Stomach smooth muscle (tissue), 2 donors: ENCODE data around the gene CDCP2.

ENCODE experiments used
- H3K27ac ChIP-seq: one replicate; pipeline ENCODE4 v1.7.0; 2013; ENCODE audit warnings: mild to moderate bottlenecking, low read length, inconsistent platforms
- H3K27me3 ChIP-seq, 2 donors: one replicate each; pipeline ENCODE4 v1.7.0; 2013; ENCODE audit warnings: low read length in 2 of 2; ENCODE audit not compliant: insufficient read depth in 2 of 2, control insufficient read depth in 1 of 2
- H3K36me3 ChIP-seq, 2 donors: one replicate each; pipeline ENCODE4 v1.7.0; 2013; ENCODE audit warnings: low read length in 2 of 2; ENCODE audit not compliant: control insufficient read depth in 2 of 2, insufficient read depth in 2 of 2
- H3K4me1 ChIP-seq: one replicate; pipeline ENCODE4 v1.7.0; 2013; ENCODE audit warnings: low read length; ENCODE audit not compliant: control insufficient read depth, insufficient read depth
- H3K4me3 ChIP-seq, 2 donors: one replicate each; pipeline ENCODE4 v1.7.0; 2013; ENCODE audit warnings: low read length in 2 of 2
- H3K9ac ChIP-seq, 2 donors: one replicate each; pipeline ENCODE4 v1.7.0; 2013; ENCODE audit warnings: low read length in 2 of 2, mild to moderate bottlenecking in 1 of 2
- H3K9me3 ChIP-seq, 2 donors: one replicate each; pipeline ENCODE4 v1.7.0; 2013; ENCODE audit warnings: low read length in 2 of 2; ENCODE audit not compliant: control insufficient read depth in 2 of 2
- donor health status: healthy.
- donor health status: Pancreatic carcinoma.

Gene CDCP2

DNA sequence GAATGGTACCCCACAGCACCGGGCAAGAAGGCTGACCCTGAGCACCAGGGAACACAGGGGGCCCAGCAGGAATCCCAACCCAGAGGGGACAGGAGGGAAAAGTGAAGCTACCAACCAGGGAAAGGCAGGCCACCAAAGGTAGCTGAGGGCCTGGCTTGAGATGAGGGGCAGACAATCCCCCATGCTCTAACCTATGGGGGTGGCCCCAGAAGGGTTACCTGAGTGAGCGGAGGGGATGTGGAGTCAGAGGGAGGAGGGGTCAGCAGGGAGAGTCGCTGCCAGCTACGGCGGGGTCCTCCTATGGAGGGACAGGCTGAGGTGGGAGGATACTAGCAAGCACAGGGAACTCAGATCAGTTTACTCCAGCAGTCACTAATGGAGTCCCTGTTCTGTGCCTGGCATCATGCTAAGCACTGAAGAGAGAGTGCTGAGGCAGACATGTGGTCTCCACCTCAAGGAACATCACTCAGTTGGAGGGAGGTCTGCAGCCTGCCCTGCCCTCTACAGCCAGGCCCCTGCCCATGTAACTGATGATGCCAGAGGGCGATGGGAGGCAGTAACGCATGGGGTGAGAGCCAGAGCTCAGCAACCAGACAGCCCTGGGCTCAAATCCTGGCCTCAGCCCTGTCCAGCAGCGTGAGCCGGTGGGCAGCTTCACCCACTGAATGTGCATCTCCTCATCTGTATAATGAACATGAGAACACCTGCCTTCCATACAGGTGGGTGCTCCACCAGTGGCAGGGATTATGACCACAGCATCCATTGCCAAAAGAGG is 25.7 kb upstream of the CDCP2 start:
- no peaks in the 10 kb centered on the region for H3K27me3 ChIP-seq
- H3K36me3 ChIP-seq = peaks cover 0 to 19% of the 10 kb centered on the region in 2 donors
- no peak overlapping the region for H3K27ac ChIP-seq
- no peak overlapping the region for H3K4me3 ChIP-seq
- H3K9me3 ChIP-seq = no peaks in the 10 kb centered on the region
- H3K9ac ChIP-seq = no peak overlapping the region
- H3K4me1 ChIP-seq = peaks cover 2% of the 10 kb centered on the region

DNA sequence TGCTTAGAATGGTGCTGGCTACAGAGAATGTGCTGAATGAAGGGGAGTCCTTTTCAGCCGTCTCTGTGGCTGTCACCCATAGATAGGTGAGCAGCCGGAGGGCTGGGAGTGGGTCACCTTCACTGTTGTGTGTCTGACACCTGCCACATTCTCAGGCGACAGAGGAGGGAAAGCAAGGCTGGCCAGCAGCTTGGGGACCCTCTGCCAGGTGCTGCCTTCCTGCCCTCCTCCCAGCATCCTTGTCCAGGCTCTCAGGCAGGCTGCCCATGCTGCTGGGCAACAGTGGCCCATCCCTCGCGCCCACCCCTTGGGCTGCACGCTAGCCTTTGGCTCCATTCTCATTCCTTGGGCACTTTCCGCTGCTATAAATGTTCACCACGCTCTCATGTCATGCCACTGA is 24.9 kb upstream of the CDCP2 start:
- H3K9ac ChIP-seq = no peak overlapping the region
- no peak overlapping the region for H3K4me3 ChIP-seq
- no peaks in the 10 kb centered on the region for H3K27me3 ChIP-seq
- no peak overlapping the region for H3K27ac ChIP-seq
- no peaks in the 10 kb centered on the region for H3K9me3 ChIP-seq
- H3K36me3 ChIP-seq = peaks cover 0 to 19% of the 10 kb centered on the region in 2 donors
- H3K4me1 ChIP-seq = peaks cover 5% of the 10 kb centered on the region

DNA sequence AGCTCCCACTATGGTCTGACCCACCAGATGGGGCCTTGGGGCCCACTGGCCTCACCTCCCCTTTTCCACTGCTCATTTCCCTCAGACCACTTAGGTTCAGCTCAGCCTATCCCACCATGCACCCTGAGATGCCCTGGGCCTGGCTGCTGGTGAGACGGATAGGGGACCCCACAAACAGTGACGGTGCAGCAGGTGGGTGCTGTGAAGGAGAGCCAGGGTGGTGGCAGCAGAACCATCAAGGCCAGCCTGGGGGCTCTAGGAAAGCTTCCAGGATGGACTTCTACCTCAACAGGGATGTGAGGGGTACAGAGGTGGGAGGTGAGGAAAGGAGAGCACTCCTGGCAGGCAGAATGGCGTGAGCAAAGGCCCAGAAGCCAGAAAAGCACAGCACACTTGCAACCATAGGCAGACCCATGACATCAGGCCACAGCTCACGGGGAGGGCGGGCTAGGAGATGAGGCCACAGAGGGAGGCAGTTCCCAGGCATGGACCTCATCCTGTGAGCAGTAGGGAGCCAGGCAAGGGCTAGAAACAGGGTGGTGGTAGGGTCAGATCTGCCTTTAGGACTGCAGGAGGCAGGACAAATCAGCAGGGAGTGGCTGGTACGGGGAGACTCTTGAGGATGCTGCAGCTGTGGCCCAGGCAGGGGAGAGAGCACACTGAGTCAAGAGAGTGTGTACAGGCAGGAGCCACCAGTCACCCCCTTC is 24.0 kb upstream of the CDCP2 start:
- H3K36me3 ChIP-seq = peaks cover 0 to 16% of the 10 kb centered on the region in 2 donors
- no peaks in the 10 kb centered on the region for H3K27me3 ChIP-seq
- no peaks in the 10 kb centered on the region for H3K9me3 ChIP-seq
- H3K27ac ChIP-seq = no peak overlapping the region
- H3K4me3 ChIP-seq = no peak overlapping the region
- H3K9ac ChIP-seq = no peak overlapping the region
- H3K4me1 ChIP-seq = peaks cover 5% of the 10 kb centered on the region

DNA sequence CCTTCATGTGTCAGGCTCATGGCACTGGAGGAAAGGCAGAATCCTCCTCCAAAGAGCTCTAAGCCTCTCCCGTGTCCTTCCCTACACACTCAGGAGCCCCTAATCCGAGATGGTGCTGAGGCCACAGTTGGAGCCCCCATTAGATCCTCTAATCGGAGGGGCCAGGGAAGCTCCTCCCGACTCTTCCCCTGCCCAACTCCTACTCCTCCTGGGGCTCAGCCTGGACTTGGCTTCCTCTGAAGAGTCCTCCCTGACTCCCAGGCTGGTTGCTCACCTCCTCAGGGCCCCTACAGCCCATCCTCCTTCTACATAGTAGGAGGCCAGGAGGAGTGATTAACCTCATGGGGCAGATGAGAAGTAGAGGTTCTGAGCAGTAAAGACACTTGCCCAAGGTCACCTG is 21.3 kb upstream of the CDCP2 start:
- peaks cover 3% of the 10 kb centered on the region for H3K4me1 ChIP-seq
- H3K9ac ChIP-seq = no peak overlapping the region
- H3K4me3 ChIP-seq = no peak overlapping the region
- H3K36me3 ChIP-seq = peaks cover 0 to 10% of the 10 kb centered on the region in 2 donors
- H3K27ac ChIP-seq = no peak overlapping the region
- H3K9me3 ChIP-seq = no peaks in the 10 kb centered on the region
- H3K27me3 ChIP-seq = no peaks in the 10 kb centered on the region

DNA sequence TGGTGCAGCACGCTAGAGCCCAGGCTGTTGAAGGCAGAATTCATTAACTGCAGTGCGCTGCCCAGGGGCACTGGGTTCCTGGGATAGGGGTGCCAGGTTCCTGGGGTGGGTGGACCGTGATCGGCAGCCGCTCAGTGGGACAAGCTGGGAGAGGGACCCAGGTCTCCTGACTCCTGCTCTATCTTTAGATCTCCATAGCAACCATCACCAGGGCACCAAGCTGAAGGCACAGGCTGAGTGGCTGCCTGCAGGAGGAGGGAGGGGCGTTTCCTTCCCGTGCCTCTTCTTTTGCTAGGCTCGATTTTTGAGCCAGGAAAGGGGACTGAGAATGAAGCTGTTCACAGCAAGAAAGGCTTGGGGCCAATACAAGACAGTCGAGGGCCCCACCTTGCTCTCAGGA is 20.9 kb upstream of the CDCP2 start:
- Histone ChIP-seq H3K4me1 (peaks cover 3% of the 10 kb centered on the region), H3K4me3 (no peak overlapping the region), H3K36me3 (peaks cover 0 to 7% of the 10 kb centered on the region in 2 donors), H3K27ac (no peak overlapping the region), H3K9ac (no peak overlapping the region), H3K27me3 (no peaks in the 10 kb centered on the region), H3K9me3 (no peaks in the 10 kb centered on the region)

DNA sequence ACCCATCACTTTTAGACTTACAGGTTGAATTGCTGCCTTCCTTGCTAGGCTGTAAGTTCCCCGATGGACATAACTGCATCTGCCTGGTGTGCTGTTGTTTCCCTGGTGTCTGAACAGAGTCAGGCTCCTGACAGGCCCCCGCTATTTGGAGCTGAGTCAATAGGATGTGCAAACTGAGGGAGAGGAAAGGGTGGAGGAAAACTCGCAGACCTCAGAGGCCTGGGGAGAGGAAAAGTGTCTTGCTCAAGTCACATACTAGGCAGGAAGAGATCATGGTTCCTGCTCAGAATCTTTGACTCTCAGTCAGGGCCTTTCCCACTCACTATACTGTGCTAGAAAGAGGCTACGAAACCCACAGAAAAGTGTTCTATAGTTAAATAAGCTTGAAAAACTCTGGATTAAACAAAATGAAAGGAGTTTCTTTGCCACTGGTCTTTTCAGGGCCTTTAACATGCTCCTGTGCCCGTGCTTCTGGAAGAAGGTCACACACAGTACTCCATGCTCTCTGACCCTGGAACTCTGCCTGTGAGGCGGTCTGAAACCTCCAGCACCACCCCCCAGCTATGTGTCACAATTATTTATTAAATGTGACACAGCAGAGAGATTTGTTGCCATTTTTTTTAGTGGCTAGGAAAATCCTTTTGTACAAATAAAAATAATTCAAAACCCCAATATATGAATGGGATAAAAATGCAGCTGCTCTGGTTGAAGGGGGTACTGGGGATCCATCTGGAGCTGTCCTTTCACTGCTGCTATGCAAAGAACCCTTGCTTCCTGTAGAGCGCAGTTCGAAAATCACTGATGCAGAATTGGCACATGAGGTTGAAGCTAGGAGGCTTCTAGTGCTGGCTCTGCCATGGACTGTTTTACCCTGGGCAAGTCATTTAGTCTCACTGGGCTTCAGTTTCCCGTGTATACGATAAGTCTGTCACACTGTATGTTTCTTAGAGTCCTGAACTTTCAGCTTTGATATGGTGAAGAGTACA is 20.1 kb upstream of the CDCP2 start:
- H3K27ac ChIP-seq = no peak overlapping the region
- H3K4me1 ChIP-seq = peaks cover 3% of the 10 kb centered on the region
- no peak overlapping the region for H3K9ac ChIP-seq
- H3K4me3 ChIP-seq = no peak overlapping the region
- H3K36me3 ChIP-seq = peaks cover 0 to 4% of the 10 kb centered on the region in 2 donors
- H3K9me3 ChIP-seq = no peaks in the 10 kb centered on the region
- H3K27me3 ChIP-seq = no peaks in the 10 kb centered on the region

DNA sequence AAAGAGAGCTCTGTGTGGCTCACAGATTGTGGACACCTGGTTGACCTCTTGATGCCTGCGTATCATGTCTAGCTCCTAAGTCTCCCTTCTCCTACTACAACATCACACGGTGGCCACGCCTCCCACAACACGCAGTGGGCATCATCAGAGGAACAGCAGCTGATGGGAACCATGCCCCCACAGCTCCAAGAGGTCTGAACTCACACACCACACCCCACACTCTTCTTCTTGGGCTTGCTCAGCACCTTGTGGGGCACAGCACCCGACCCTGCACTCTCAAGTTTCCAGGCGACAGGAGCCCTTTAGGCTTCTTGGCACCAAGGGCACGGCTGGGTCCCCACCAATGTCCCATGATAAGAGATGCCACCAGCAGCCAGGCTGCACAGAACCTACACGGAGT is 18.8 kb upstream of the CDCP2 start:
- no peaks in the 10 kb centered on the region for H3K27me3 ChIP-seq
- H3K4me3 ChIP-seq = no peak overlapping the region
- H3K9ac ChIP-seq = no peak overlapping the region
- peaks cover 3% of the 10 kb centered on the region for H3K4me1 ChIP-seq
- no peak overlapping the region for H3K27ac ChIP-seq
- H3K9me3 ChIP-seq = no peaks in the 10 kb centered on the region
- peaks cover 0 to 4% of the 10 kb centered on the region in 2 donors for H3K36me3 ChIP-seq

DNA sequence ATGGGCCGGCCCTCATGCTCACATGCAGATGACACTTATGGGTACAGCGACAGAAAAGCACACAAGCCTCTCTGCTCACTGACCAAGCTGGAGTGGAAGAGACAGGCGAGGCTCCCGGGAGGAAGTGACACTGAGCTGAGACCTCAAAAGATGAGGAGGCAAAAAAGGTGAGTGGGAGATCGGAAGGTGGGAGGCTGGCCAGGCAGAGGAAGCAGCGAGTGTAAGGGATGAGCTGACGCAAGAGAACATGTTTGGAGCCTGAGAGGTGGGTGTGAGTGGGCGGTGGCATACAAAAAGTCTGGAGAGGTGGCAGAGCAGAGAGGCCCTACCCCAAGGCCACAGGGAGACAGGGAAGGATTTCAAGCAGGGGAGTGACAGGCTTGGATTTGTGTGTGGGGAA is 18.2 kb upstream of the CDCP2 start:
- H3K9ac ChIP-seq = no peak overlapping the region
- H3K27ac ChIP-seq = no peak overlapping the region
- H3K9me3 ChIP-seq = no peaks in the 10 kb centered on the region
- H3K36me3 ChIP-seq = peaks cover 0 to 4% of the 10 kb centered on the region in 2 donors
- no peak overlapping the region for H3K4me3 ChIP-seq
- peaks cover 3% of the 10 kb centered on the region for H3K4me1 ChIP-seq
- no peaks in the 10 kb centered on the region for H3K27me3 ChIP-seq

DNA sequence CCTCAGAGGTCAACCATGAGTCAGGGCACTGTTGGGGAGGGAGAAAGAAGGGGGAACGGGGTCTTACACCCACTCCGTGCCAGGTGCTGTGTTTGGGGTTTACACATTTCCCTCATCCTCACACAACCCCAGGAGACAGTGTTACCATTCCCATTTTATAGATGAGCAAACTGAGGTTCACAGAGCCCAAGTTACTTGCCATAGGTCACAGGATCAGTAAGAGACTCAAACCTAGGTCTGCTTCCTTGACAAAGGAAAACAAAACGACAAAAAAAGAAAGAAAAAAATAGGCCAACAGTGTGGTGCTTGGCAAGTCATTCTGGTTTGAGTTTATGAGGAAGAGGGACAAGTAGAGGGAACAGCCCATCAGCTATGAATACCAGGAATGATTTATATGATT is 16.3 kb upstream of the CDCP2 start:
- H3K9ac ChIP-seq = no peak overlapping the region
- H3K9me3 ChIP-seq = no peaks in the 10 kb centered on the region
- no peak overlapping the region for H3K27ac ChIP-seq
- H3K4me3 ChIP-seq = no peak overlapping the region
- H3K4me1 ChIP-seq = peaks cover 3% of the 10 kb centered on the region
- H3K36me3 ChIP-seq = peaks cover 0 to 2% of the 10 kb centered on the region in 2 donors
- no peaks in the 10 kb centered on the region for H3K27me3 ChIP-seq

DNA sequence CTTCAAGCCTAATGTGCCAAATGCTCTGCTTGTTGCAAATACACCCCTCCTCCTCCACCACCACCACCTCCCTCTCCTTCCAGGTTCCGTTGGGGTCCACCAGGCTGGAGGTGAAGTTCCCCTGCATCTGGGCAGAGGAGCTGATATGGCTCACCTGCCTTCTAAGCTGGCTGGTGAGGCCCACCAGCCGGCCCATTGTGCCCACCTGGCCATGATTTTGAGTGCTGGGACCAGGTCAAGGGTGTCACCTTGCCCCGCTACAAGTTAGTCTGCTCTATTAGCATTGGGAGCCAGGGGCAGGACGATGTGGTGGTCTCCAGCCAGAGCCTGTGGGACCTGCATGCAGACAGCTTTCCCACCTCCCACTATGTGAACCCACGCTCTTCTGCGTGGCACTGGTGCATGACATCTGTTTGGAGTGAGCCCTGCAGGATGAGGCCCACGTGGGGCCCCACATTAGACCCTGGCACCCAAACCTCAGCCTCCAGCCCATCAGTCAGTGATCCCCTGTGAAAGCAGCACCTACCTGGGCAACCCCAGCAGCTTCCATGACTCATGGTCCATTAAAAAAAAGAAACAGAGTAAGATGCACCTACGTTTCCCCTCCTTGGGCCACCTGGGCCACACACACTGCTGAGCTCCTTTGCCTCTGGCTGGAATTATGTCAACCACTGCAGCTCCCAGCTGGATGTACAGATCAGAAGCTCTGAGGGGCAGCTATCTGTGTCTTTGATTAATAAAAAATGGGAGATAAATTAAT is 15.6 kb upstream of the CDCP2 start:
- H3K4me3 ChIP-seq = no peak overlapping the region
- H3K27ac ChIP-seq = no peak overlapping the region
- H3K9me3 ChIP-seq = no peaks in the 10 kb centered on the region
- H3K36me3 ChIP-seq = no peaks in the 10 kb centered on the region
- H3K4me1 ChIP-seq = peaks cover 3% of the 10 kb centered on the region
- H3K9ac ChIP-seq = no peak overlapping the region
- no peaks in the 10 kb centered on the region for H3K27me3 ChIP-seq
